Ishikawa (cell line): ENCODE measurements around the gene BCAN.

Source experiments
- CEBPB ChIP-seq: IDR thresholded peaks from 2 replicates; pipeline ENCODE4 v1.6.1; 2012
- CREB1 ChIP-seq: IDR thresholded peaks from 2 replicates; pipeline ENCODE4 v1.6.1; 2012; ENCODE audit warnings: low read depth
- EGR1 ChIP-seq: IDR thresholded peaks from 2 replicates; pipeline ENCODE4 v1.6.1; 2012
- EP300 ChIP-seq: IDR thresholded peaks from 2 replicates; pipeline ENCODE4 v1.6.1; 2012; ENCODE audit warnings: borderline replicate concordance
- FOXM1 ChIP-seq: IDR thresholded peaks from 2 replicates; pipeline ENCODE4 v1.6.1; 2012; ENCODE audit warnings: low read depth, borderline replicate concordance
- MAX ChIP-seq: IDR thresholded peaks from 2 replicates; pipeline ENCODE4 v1.6.1; 2012
- NFIC ChIP-seq: IDR thresholded peaks from 2 replicates; pipeline ENCODE4 v1.6.1; 2012
- RAD21 ChIP-seq: IDR thresholded peaks from 2 replicates; pipeline ENCODE4 v1.6.1; 2012; ENCODE audit warnings: low read depth
- REST ChIP-seq: IDR thresholded peaks from 2 replicates; pipeline ENCODE4 v1.6.1; 2012; ENCODE audit warnings: low read depth, mild to moderate bottlenecking
- TAF1 ChIP-seq: IDR thresholded peaks from 2 replicates; pipeline ENCODE4 v1.6.1; 2012; ENCODE audit warnings: low read depth, mild to moderate bottlenecking
- TCF12 ChIP-seq: IDR thresholded peaks from 2 replicates; pipeline ENCODE4 v1.6.1; 2012; ENCODE audit warnings: low read depth
- TEAD4 ChIP-seq: IDR thresholded peaks from 2 replicates; pipeline ENCODE4 v1.6.1; 2012
- USF1 ChIP-seq: IDR thresholded peaks from 2 replicates; pipeline ENCODE4 v1.6.1; 2012
- YY1 ChIP-seq: IDR thresholded peaks from 2 replicates; pipeline ENCODE4 v1.6.1; 2012; ENCODE audit warnings: low read depth
- ZBTB7A ChIP-seq: IDR thresholded peaks from 2 replicates; pipeline ENCODE4 v1.6.1; 2012; ENCODE audit warnings: low read depth

Gene BCAN

GRCh38 chr1:156706657-156707416 lies 64.9 kb downstream of the BCAN start:
- TF ChIP-seq ZBTB7A (no peak), MAX (no peak), RAD21 (no peak), TAF1 (no peak), YY1 (no peak), CREB1 (no peak), USF1 (no peak), TEAD4 (no peak), FOXM1 (no peak), EP300 (no peak), NFIC (no peak), EGR1 (no peak)

GRCh38 chr1:156707417-156708217 lies 65.7 kb downstream of the BCAN start:
- TF ChIP-seq ZBTB7A: no peak
- TF ChIP-seq USF1: no peak
- TF ChIP-seq MAX: no peak

GRCh38 chr1:156708218-156708661 lies 66.3 kb downstream of the BCAN start:
- TF ChIP-seq TAF1: no peak
- no peak for TF ChIP-seq CEBPB
- TF ChIP-seq TEAD4: no peak
- no peak for TF ChIP-seq NFIC
- TF ChIP-seq FOXM1: no peak
- no peak for TF ChIP-seq EGR1

- TF ChIP-seq TCF12 (no peak), RAD21 (no peak), MAX (no peak), EP300 (no peak), YY1 (no peak), REST (no peak), EGR1 (no peak), ZBTB7A (no peak), USF1 (no peak), FOXM1 (no peak), TAF1 (no peak), CEBPB (no peak), CREB1 (no peak), TEAD4 (no peak), NFIC (no peak)
Measured at GRCh38 chr1:156709031-156709430, 67.1 kb downstream of the BCAN start.
